ENCODE results near the gene HMCN2.

DNA sequence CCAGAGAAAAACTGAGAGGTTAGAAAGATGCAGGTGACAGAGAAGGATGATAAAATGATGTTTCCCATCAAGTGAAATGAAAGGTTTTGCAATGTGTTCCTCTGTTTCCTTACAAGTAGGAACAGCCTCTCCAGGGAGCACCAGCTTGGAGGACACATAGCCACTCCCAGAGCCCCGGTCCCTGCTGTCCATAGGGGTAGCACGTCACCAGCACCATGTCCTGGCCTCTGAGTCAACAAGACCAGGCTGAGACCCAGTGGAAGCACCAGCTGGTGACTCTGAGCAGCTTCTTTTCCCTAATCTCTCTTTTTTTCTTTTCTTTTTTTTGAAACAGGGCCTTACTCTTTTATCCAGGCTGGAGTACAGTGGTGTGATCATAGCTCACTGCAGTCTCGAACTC is 19.4 kb upstream of the HMCN2 start:
- TF ChIP-seq YY1 (IDR thresholded peaks at IDR 0.05; ENCODE audit: insufficient read depth, insufficient read length) (no peak), ZNF274 (IDR thresholded peaks at IDR 0.05; ENCODE audit: low read depth, low read length) (no peak)
